Right renal pelvis (tissue), 4 donors: Measurements from ENCODE around the gene MUC2. TPM values are rescaled to one million over a fixed set of nuclear protein-coding genes. Genes with fewer than 3 reads are reported as not detected.

Experiments used
- DNase-seq, 4 donors: peaks; one replicate each; pipeline ENCODE4 v3.0.0-alpha.2; 2013; ENCODE audit warnings: low read depth in 4 of 4, low spot score in 3 of 4, missing footprints in 1 of 4
- polyA plus RNA-seq, 4 donors: library from polyadenylated mRNA; unstranded; fragments of 120-200 nt; gene quantifications; one replicate each; pipeline ENCODE4 v1.2.1, GENCODE V29; 2013; ENCODE audit not compliant: insufficient read length in 4 of 4

MUC2 gene
- polyA plus RNA-seq, 4 donors = 0.01 to 0.66 (median 0.10) TPM

- no peak for DNase-seq
These were observed 42.2 kb downstream of the MUC2 start for GRCh38 chr11:1116666-1117390.

DNA sequence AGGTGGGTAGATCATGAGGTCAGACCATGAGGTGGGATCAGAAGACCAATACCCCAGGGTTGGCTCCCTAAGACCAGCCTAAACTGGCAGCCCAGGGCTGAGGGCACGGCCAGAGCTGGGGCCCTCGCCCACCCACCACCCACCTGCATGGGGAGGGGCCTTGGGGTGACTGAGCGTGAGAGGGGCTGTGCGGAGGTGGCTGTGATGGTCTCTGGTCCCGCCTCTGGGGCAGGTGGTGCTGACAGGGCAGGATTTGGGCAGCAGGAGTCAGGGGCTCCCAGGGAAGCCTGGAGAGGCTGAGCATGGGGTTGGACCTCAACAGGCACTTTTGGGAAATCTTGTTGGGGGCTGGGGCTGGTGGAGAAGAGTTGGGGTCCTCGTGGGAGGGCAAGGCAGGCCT, 43.3 kb downstream of the MUC2 start:
- DNase-seq = no peak

DNA sequence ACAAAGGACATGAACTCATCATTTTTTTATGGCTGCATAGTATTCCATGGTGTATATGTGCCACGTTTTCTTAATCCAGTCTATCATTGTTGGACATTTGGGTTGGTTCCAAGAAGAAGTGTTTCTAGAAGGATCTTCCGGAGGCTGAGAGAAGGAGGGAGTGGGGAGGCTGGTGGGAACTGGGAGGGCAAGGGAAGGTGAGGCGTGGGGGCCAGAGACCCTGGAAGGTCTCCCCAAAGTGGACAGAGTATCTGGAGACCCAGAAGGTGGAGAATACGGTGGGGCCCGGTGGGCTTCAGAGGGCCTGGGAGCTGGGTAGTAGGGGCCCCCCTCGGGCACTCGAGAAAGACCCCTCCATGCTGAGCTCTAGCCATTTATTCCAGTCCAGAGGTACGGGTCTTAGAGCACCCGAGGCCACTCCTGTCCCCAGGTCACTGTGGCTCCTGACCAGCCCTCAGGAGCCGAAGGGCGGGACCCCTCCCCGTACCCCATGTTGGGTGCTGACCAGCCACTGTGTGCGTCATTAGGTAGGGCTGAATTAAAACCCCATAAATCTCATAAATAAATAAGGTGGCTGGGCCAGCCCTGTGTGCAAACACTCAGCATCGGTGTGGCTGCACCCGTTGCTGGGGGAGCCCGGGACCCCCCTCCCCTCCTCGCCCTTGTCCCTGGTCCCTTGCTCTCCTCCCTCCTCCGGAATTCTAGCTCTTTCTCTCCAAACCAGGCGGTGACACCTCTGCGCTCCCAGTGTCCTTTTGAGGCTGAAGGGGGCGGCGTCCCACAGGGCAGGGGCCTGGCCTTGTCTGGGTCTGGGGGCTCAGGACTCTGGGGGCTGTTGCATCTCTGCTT, 44.3 kb downstream of the MUC2 start:
- no peak for DNase-seq

DNA sequence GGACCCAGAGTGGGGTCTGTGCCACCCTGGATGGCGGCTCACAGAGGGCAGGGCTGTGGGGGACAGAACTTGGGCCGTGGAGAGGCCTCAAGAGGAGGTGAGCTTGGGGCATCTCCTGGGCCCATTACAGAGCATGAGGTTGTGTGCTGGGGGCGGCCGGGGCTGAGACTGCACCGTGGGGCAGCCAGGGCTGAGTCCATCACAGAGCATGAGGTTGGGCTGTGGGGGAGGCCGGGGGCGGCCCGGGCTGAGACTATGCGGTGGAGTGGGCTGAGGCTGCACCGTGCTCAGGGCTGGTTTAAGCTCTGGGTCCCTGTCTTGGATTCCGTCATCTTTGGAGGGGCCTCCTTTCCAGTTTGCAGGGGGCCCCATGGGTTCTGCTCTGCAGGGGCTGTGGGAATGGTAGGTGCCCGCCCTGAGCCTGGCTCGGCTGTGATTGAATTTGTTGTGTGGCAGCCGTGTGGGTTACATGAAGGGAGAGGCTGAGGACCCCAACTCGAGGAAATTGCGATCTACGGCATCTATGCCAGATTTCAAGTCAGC, 45.0 kb downstream of the MUC2 start:
- DNase-seq = no peak

DNA sequence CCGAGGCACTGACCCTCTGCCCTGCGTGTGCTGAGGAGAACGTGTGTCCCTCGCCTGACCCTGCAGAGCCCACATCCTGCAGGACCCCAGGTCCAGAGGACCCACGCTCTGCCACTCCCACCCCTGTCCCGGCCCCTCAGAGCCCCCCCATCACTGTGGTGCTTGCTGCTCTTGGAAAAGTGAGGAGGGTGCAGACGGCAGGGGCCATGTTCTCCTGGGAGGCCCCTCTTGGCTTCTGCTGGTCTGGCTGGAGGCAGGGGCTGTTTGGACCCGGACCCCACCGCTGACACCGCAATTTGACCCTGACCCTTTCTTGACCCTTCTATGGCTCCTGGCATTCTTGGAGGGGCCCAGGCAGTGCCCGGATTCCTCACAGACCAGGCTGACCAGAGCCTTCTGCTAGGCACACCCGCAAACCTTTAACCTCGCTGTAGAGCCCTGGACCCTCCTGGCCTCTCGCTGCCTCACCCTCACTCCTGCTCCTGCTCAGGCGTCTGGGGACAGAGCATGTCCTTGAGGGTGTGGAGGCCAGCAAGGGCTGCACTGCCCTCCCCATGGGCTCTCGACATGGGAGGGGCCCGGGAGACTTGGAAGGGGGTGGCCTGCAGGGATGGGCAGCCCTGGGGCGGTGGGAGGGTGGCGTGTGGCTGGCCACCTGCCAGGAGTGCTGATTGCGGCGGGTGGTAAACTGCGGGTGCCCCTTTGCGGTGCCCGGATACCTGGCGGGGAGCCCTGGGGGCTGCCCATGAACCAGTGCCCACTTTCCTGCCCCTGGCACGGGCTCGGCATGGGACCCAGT, 46.1 kb downstream of the MUC2 start:
- no peak for DNase-seq

DNA sequence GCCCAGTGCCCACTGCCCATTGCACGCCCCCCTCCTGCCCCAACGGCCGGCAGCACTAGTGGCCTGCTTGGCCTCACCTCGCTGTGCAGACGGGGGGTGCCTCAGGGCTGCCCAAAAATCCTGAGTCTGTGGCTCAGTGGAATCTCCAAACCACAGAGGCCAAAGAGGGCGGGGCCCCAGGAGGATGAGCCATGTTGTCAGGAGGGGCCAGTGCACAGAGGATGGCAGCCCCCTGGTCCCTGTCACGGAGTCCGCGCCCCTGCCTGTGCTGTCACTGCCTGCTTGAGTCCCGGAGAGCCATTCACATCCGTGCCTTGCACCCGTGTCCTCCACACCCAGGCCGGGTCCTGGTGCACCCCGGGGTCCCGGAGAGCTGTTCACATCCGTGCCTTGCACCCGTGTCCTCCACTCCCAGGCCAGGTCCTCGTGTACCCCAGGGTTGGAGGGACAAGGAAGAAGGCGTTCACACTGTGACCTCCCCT, 46.7 kb downstream of the MUC2 start:
- DNase-seq = no peak

DNA sequence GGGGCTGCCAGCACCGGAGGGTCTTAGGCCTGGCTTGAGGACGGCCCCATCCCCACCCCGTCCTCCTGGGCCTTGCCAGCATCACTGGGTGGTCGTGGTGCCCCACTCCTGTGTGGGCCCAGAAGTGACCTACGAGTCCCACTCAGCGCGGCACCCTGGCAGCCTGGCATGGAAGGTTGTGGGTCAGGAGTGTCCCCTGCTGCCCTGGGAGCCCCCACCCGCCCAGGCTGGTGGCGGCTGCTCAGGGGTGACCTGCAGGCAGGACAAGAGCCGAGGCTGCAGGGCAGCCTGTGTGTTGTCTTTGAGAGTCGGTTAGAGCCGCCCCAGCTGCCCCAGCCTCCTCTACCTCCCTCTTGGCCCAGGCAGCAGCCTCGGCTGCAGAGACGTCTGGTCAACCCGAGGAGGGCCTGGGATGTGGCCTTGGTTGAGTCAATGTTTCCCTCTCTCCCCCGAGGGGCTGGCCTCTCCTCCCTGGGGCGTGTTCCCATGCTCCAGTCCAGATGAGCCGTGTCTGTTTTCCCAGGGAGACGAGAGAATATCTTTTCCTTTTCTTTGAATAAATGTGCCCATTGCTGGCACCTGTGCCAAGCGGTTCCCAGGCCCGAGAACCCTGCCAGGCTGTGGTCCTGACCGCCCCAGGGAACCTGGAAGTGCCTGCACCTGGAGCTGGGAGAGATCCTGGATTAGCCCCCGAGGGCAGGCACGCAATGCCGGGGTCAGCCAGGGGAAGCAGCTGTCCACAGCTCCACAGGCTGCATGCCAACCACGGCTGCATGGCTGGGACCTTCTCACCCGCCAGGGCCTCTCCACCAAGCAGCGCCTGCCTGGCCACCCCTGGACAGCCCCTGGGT, 47.4 kb downstream of the MUC2 start:
- DNase-seq = no peak

DNA sequence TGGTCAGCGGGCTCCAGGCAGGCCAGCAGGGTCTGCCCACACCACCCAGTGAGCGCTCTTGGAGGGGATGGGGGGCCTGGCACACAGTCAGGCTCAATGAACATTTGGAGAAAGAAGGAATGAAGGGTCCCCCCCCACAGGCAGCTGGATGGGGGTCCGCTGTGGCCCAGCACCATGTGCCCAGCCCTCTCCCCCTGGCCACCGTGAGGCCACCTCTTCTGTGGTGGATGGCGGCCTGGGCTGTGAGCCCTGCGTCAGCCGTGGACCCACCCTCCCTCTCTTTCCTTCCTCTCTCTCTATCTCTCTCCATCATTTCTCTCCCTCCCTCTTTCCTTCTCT, 48.0 kb downstream of the MUC2 start:
- DNase-seq = no peak

DNA sequence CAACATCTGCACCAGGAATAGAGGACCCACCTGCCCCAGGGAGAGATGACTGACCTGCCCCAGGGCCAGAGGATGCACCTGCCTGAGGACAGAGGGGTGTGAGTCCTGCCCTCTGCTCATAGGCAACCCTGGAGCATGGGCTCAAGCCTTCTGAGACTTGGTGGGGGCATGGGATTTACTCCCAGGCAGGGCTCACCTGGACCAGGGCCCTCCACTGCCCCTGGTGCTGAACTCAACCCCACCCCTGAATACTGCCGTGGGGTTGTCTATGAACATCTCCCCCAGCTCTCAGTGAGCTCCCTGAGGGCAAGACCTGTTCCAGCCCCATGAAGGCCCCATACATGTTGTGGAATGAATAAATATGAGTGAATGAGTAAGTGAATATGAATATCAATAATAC, 49.3 kb downstream of the MUC2 start:
- DNase-seq = no peak

Other genes with a start within 250 kb of the MUC2 start
- gene CRACR2B, start 247.0 kb upstream of the MUC2 start, polyA plus RNA-seq = 10 to 100 TPM; 11.5 to 20.7 (median 13.0) TPM
- 100 to 1,000 TPM; 194 to 242 (median 203) TPM for gene CD151, start 241.9 kb upstream of the MUC2 start, polyA plus RNA-seq
- 100 to 1,000 TPM in 3 of 4 donors, 10 to 100 TPM in 1; 94.4 to 125 (median 106) TPM for gene POLR2L, start 232.3 kb upstream of the MUC2 start, polyA plus RNA-seq
- gene TSPAN4, start 232.0 kb upstream of the MUC2 start, polyA plus RNA-seq = 10 to 100 TPM; 63.9 to 92.2 (median 72.2) TPM
- gene CHID1, start 164.1 kb upstream of the MUC2 start, polyA plus RNA-seq = 100 to 1,000 TPM; 102 to 128 (median 115) TPM
- gene AP2A2, start 149.0 kb upstream of the MUC2 start, polyA plus RNA-seq = 100 to 1,000 TPM; 100 to 120 (median 109) TPM
- gene MUC6, start 38.2 kb upstream of the MUC2 start, polyA plus RNA-seq = 10 to 100 TPM in 3 of 4 donors, 1 to 10 TPM in 1; 9.9 to 35.4 (median 13.0) TPM
- under 1 TPM in 1 of 4 donors, not detected in 3; under 0.01 TPM for gene MUC5AC, start 83.1 kb downstream of the MUC2 start, polyA plus RNA-seq
- under 1 TPM in 3 of 4 donors, not detected in 1; 0.01 to 0.05 (median 0.04) TPM for gene MUC5B, start 148.2 kb downstream of the MUC2 start, polyA plus RNA-seq
- 10 to 100 TPM; 37.7 to 52.6 (median 40.7) TPM for gene TOLLIP, start 234.8 kb downstream of the MUC2 start, polyA plus RNA-seq